BLaER1 treated with 17β-estradiol and CSF1 and Interleukin-3, amounts not matched to agents 10 nM and 100 nM (cell line): ENCODE measurements around the gene UBE2N.
"Not testable (repeated sequence)": the region's sequence is repeated elsewhere in the genome, so short reads cannot be mapped to it uniquely, and the experiment has no call there.

ENCODE experiments used
- H3K27ac ChIP-seq, 11 experiments: shearing (Covaris generic); formaldehyde crosslinking; 2 replicates each; pipeline ENCODE4 v1.8.1; 2022
- H3K27me3 ChIP-seq, 11 experiments: shearing (Covaris generic); formaldehyde crosslinking; 2 replicates each; pipeline ENCODE4 v1.8.1; 2022
- H3K36me3 ChIP-seq, 11 experiments: shearing (Covaris generic); formaldehyde crosslinking; 2 replicates each; pipeline ENCODE4 v1.8.1; 2022
- H3K4me1 ChIP-seq, 10 experiments: shearing (Covaris generic); formaldehyde crosslinking; 2 replicates each; pipeline ENCODE4 v1.8.1; 2022
- H3K4me2 ChIP-seq, 11 experiments: shearing (Covaris generic); formaldehyde crosslinking; 2 replicates each; pipeline ENCODE4 v1.8.1; 2022
- H3K4me3 ChIP-seq, 10 experiments: shearing (Covaris generic); formaldehyde crosslinking; 2 replicates each; pipeline ENCODE4 v1.8.1; 2022
- H3K9ac ChIP-seq, 11 experiments: shearing (Covaris generic); formaldehyde crosslinking; 2 replicates each; pipeline ENCODE4 v1.8.1; 2022
- H3K9me3 ChIP-seq, 11 experiments: shearing (Covaris generic); formaldehyde crosslinking; replicated peaks in 1 of 11; 2 replicates each; pipeline ENCODE4 v1.8.1; 2022
- H4K20me1 ChIP-seq, 11 experiments: shearing (Covaris generic); formaldehyde crosslinking; 2 replicates each; pipeline ENCODE4 v1.8.1; 2022
- Cebpa-rat ChIP-seq, 11 experiments: shearing (Covaris generic); IDR thresholded peaks; 2 replicates each; pipeline ENCODE4 v1.8.1; 2022

Gene UBE2N

GRCh38 chr12:93397412-93397811, 44.3 kb downstream of the UBE2N start:
- peaks cover 35 to 60% (median 52%) of the 10 kb centered on the region in 11 experiments for H3K36me3 ChIP-seq
- H3K4me2 ChIP-seq = no peak overlapping the region
- H3K27me3 ChIP-seq = no peaks in the 10 kb centered on the region
- no peak for TF ChIP-seq Cebpa-rat (IDR thresholded peaks at IDR 0.05)
- 0 out of 20 replicates have a peak, but pooled peaks cover 0 to 7% (median 0%) of the 10 kb centered on the region in 10 experiments for H3K4me1 ChIP-seq
- no peaks in the 10 kb centered on the region for H3K9me3 ChIP-seq
- H3K4me3 ChIP-seq = no peak overlapping the region
- peaks cover 0 to 60% (median 52%) of the 10 kb centered on the region in 11 experiments; a peak in 18 of 22 replicates for H4K20me1 ChIP-seq
- H3K27ac ChIP-seq = no peak overlapping the region
- H3K9ac ChIP-seq = no peak overlapping the region; a peak in 1 of 22 replicates

- H3K4me1 ChIP-seq = peaks cover 9 to 30% (median 26%) of the 10 kb centered on the region in 10 experiments
- H3K9me3 ChIP-seq = no peaks in the 10 kb centered on the region
- H3K9ac ChIP-seq = no peak overlapping the region
- H3K36me3 ChIP-seq = peaks cover 28 to 58% (median 47%) of the 10 kb centered on the region in 11 experiments
- H3K4me3 ChIP-seq = no peak overlapping the region
- H4K20me1 ChIP-seq = peaks cover 5 to 94% (median 88%) of the 10 kb centered on the region in 11 experiments; a peak in 21 of 22 replicates
- H3K27ac ChIP-seq = no peak overlapping the region
- no peak overlapping the region for H3K4me2 ChIP-seq
- TF ChIP-seq Cebpa-rat (IDR thresholded peaks at IDR 0.05) = no peak
- H3K27me3 ChIP-seq = no peaks in the 10 kb centered on the region
Observed at GRCh38 chr12:93393425-93393824, 48.3 kb downstream of the UBE2N start.

DNA sequence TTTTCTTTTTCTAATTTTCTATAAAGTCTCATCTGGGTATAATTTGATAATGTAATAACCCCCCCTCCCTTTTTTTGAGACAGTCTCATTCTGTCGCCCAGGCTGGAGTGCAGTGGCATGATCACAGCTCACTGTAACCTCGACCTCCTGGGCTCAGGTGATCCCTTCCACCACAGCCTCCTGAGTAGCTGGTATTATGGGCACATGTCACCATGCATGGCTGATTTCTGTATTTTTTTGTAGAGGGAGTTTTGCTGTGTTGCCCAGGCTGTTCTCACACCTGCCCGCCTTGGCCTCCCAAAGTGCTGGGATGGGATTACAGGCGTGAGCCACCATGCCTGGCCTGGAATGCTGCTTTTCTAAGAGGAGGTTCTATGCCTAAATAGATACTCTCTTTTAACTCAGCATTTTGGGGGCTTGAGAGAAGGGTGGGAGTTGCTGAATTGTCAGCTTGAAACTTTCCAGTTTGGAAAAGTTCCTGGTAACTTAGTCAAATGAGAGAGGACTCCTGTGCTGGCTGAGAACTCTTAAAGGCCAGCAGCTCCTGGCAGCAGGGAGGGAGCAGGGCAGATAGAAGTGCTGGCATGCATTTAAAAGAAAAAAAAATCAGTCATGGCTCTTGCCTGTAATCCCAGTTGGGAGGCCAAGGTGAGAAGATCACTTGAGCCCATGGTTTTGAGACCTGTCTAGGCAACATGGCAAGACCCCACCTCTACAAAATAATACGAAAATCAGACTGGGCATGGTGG, 51.0 kb downstream of the UBE2N start:
- H3K27ac ChIP-seq = no peak overlapping the region; a peak in 1 of 22 replicates
- H3K4me2 ChIP-seq = peak overlapping the region in 9 of 11 experiments; percentile 4 to 46 (median 32); a peak in 13 of 22 replicates

DNA sequence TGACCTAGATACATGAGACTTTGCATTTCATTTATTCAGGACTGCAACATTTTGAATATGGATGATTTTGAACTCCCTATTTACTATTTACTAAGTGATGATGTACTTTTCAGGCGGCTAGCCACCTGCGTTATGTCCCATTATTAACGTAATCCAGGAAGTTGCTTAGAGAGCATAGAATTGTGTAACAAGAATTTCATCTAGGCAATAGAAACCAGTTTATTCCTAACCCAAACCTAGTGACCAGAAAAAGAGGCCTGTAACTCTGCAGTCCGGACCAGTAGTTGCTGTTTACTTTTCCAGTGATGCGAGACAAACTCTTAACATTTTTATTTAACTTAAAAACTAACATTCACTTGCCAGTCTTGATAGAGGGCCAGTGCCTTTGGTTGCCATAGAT, 51.7 kb downstream of the UBE2N start:
- Histone ChIP-seq H3K36me3 (peaks cover 6 to 59% (median 45%) of the 10 kb centered on the region in 11 experiments; a peak in 21 of 22 replicates), H3K27me3 (no peaks in the 10 kb centered on the region), H3K4me2 (peak overlapping the region in 8 of 11 experiments; percentile 28 to 46 (median 33); a peak in 15 of 22 replicates), H3K4me1 (peaks cover 7 to 30% (median 26%) of the 10 kb centered on the region in 10 experiments), H3K9ac (no peak overlapping the region), H4K20me1 (peaks cover 6 to 95% (median 86%) of the 10 kb centered on the region in 11 experiments; a peak in 21 of 22 replicates), H3K27ac (no peak overlapping the region), H3K4me3 (no peak overlapping the region), H3K9me3 (peaks cover 0 to 6% (median 0%) of the 10 kb centered on the region in 11 experiments; a peak in 5 of 22 replicates)
- no peak for TF ChIP-seq Cebpa-rat (IDR thresholded peaks at IDR 0.05)

More for the DNA sequence above, 51.0 kb downstream of the UBE2N start:
- no peak for TF ChIP-seq Cebpa-rat (IDR thresholded peaks at IDR 0.05)
- H3K27me3 ChIP-seq = no peaks in the 10 kb centered on the region
- peaks cover 7 to 30% (median 26%) of the 10 kb centered on the region in 10 experiments for H3K4me1 ChIP-seq
- H3K36me3 ChIP-seq = peaks cover 13 to 59% (median 46%) of the 10 kb centered on the region in 11 experiments; a peak in 21 of 22 replicates
- no peak overlapping the region for H3K9ac ChIP-seq
- H4K20me1 ChIP-seq = peaks cover 6 to 95% (median 85%) of the 10 kb centered on the region in 11 experiments; a peak in 21 of 22 replicates
- no peak overlapping the region for H3K4me3 ChIP-seq
- H3K9me3 ChIP-seq = peaks cover 0 to 6% (median 0%) of the 10 kb centered on the region in 11 experiments; a peak in 3 of 22 replicates

- Histone ChIP-seq H3K36me3 (peaks cover 4 to 65% (median 52%) of the 10 kb centered on the region in 11 experiments; a peak in 20 of 22 replicates), H3K4me1 (peaks cover 19 to 41% (median 35%) of the 10 kb centered on the region in 10 experiments), H3K27ac (no peak overlapping the region), H3K4me3 (no peak overlapping the region), H3K4me2 (no peak overlapping the region), H3K27me3 (no peaks in the 10 kb centered on the region), H4K20me1 (peaks cover 7 to 96% (median 86%) of the 10 kb centered on the region in 11 experiments; a peak in 21 of 22 replicates), H3K9ac (no peak overlapping the region), H3K9me3 (peaks cover 0 to 21% (median 0%) of the 10 kb centered on the region in 11 experiments; a peak in 6 of 22 replicates)
- TF ChIP-seq Cebpa-rat (IDR thresholded peaks at IDR 0.05) = no peak
Observed at GRCh38 chr12:93387780-93388179, 54.0 kb downstream of the UBE2N start.

GRCh38 chr12:93381976-93382437, 59.7 kb downstream of the UBE2N start:
- Histone ChIP-seq H3K36me3 (peaks cover 4 to 60% (median 44%) of the 10 kb centered on the region in 11 experiments; a peak in 20 of 22 replicates), H3K4me1 (peaks cover 29 to 46% (median 37%) of the 10 kb centered on the region in 10 experiments), H3K4me3 (peak overlapping the region in 1 of 10 experiments; percentile 85; a peak in 1 of 20 replicates), H4K20me1 (peaks cover 24 to 84% (median 70%) of the 10 kb centered on the region in 11 experiments; a peak in 21 of 22 replicates), H3K9ac (peak overlapping the region in 4 of 11 experiments; percentile 91 to 95 (median 93); a peak in 2 of 22 replicates), H3K9me3 (peaks cover 0 to 21% (median 0%) of the 10 kb centered on the region in 11 experiments; a peak in 6 of 22 replicates), H3K4me2 (peak overlapping the region; percentile 81 to 98 (median 89))
- not testable (repeated sequence) for H3K27ac ChIP-seq, H3K27me3 ChIP-seq

DNA sequence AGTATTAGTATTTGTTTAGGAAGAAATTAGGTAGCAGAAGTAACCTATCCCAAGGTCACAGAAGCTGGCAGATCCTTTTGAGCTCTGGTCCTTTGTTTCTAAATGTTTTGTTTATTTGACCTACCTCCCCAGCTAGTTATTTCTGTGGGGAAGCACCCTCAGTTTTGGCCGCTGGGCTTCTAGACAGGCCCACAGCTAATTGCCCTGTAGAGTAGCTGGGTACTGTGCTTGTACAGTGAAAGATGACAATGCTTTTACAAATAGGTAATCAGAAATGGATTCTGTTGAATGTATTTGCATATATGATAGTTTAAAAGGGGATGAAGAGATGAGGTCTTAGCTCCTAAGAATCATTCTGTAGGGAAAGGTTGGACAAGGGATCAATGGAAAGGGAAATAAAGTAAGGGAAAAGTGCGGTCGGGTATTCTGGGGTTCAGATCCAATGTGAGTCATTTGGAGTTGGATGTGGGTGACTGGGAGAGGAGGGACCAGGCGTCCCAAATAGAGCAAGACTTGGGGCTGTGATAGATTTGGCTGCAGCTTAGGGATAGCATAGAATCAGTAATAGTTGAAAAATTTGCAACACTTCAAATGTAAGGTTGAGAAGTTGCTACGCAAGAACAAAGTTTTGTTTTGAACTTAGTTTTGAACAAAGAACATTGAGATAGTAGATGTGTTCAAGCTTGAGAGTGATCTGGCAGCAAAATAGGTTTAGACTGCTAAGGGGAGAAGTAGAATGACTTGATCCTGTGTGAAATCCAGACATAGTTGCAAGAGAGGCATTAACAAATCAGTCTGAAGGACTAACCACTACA, 60.4 kb downstream of the UBE2N start:
- TF ChIP-seq Cebpa-rat (IDR thresholded peaks at IDR 0.05) = no peak
- peaks cover 32 to 52% (median 42%) of the 10 kb centered on the region in 10 experiments for H3K4me1 ChIP-seq
- peaks cover 0 to 21% (median 0%) of the 10 kb centered on the region in 11 experiments; a peak in 6 of 22 replicates for H3K9me3 ChIP-seq
- H3K36me3 ChIP-seq = peaks cover 4 to 54% (median 39%) of the 10 kb centered on the region in 11 experiments; a peak in 20 of 22 replicates
- peaks cover 24 to 78% (median 63%) of the 10 kb centered on the region in 11 experiments; a peak in 21 of 22 replicates for H4K20me1 ChIP-seq
- peak overlapping the region; percentile 61 to 96 (median 94); a peak in 17 of 22 replicates for H3K9ac ChIP-seq
- H3K4me3 ChIP-seq = peak overlapping the region in 9 of 10 experiments; percentile 71 to 95 (median 85); a peak in 14 of 20 replicates
- H3K4me2 ChIP-seq = peak overlapping the region; percentile 81 to 98 (median 89)
- H3K27me3 ChIP-seq = no peaks in the 10 kb centered on the region
- H3K27ac ChIP-seq = peak overlapping the region in 5 of 11 experiments; percentile 0 to 97 (median 23); a peak in 4 of 22 replicates
